Central memory CD8-positive, alpha-beta T cell (primary cell): ENCODE data around the gene CCL11.
"Not testable (repeated sequence)": the region's sequence is repeated elsewhere in the genome, so short reads cannot be mapped to it uniquely, and the experiment has no call there.

Experiments
- ATAC-seq: fragments of 150-1000 bp; cut with Tn5 transposase; replicated peaks from 2 replicates; pipeline ENCODE4 v1.10.0; 2022; ENCODE audit warnings: mild to moderate bottlenecking, moderate FRiP score, moderate number of reproducible peaks; ENCODE audit not compliant: poor library complexity, severe bottlenecking; ENCODE audit errors: extremely low read depth
- DNase-seq, 2 donors: peaks; one replicate each; pipeline ENCODE4 v3.0.0; 2021; ENCODE audit warnings: low spot score in 2 of 2
- H3K27ac Mint-ChIP-seq: one replicate; pipeline ENCODE4 v1.8.0; 2022; ENCODE audit warnings: low read depth, mild to moderate bottlenecking, moderate library complexity, mixed read lengths
- H3K27me3 Mint-ChIP-seq: one replicate; pipeline ENCODE4 v1.8.0; 2022; ENCODE audit warnings: mixed read lengths
- H3K36me3 Mint-ChIP-seq: one replicate; pipeline ENCODE4 v1.8.0; 2022; ENCODE audit warnings: mild to moderate bottlenecking, moderate library complexity, mixed read lengths; ENCODE audit not compliant: insufficient read depth
- H3K4me1 Mint-ChIP-seq: one replicate; pipeline ENCODE4 v1.8.0; 2022; ENCODE audit warnings: mixed read lengths
- H3K4me3 Mint-ChIP-seq: one replicate; pipeline ENCODE4 v1.8.0; 2022; ENCODE audit warnings: mild to moderate bottlenecking, moderate library complexity, mixed read lengths
- H3K9me3 Mint-ChIP-seq: one replicate; pipeline ENCODE4 v1.8.0; 2022; ENCODE audit warnings: mixed read lengths

The CCL11 gene

DNA sequence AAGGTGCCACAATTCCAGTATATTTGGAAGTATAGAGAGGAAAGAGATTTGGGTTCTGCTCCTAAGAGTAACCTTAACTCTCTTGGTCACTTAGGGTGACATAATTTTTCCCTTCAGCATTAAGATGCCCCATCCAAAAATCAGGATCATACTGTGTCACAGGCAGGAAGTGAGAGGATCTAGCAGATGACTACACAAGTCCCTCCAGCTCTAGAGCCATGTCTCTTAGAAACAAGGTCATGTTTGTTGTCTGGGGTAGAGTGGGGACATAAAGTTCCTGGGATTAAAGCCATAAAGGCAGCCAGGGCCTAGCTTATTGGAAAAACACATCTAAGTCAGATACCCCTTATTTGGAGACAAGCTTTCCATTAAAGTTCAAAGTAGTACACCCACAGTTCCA, 36.4 kb downstream of the CCL11 start:
- no peak for ATAC-seq
- no peak overlapping the region for H3K27ac Mint-ChIP-seq
- peaks cover 6% of the 10 kb centered on the region for H3K9me3 Mint-ChIP-seq
- H3K27me3 Mint-ChIP-seq: peaks cover 57% of the 10 kb centered on the region
- H3K4me3 Mint-ChIP-seq: no peak overlapping the region
- H3K4me1 Mint-ChIP-seq: no peaks in the 10 kb centered on the region
- DNase-seq: no peak
- H3K36me3 Mint-ChIP-seq: no peaks in the 10 kb centered on the region

GRCh38 chr17:34327580-34327979, 42.0 kb downstream of the CCL11 start:
- DNase-seq, H3K4me3 Mint-ChIP-seq, ATAC-seq, H3K27ac Mint-ChIP-seq, H3K36me3 Mint-ChIP-seq, H3K9me3 Mint-ChIP-seq, H3K4me1 Mint-ChIP-seq: not testable (repeated sequence)
- peaks cover 56% of the 10 kb centered on the region for H3K27me3 Mint-ChIP-seq

DNA sequence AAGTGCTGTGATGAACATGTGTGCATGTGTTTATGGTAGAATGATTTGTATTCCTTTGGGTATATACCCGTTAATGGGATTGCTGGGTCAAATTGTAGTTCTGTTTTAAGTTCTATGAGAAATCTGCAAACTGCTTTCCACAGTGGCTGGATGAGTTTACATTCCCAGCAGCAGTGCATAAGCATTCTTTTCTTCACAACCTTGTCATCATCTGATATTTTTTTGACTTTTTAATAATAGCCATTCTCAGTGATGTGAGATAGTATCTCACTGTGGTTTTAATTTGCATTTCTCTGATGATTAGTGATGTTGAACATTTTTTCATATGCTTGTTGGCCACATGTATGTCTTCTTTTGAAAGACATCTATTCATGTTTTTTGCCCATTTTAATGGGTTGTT, 52.2 kb downstream of the CCL11 start:
- Mint-ChIP-seq H3K27me3 (peaks cover 77% of the 10 kb centered on the region), H3K36me3 (no peaks in the 10 kb centered on the region), H3K27ac (no peak overlapping the region), H3K4me3 (no peak overlapping the region), H3K9me3 (no peaks in the 10 kb centered on the region), H3K4me1 (no peaks in the 10 kb centered on the region)
- ATAC-seq: no peak
- no peak for DNase-seq
